Activated naive CD8-positive, alpha-beta T cell treated with anti-CD3 and anti-CD28 coated beads, Interleukin-2, amount 10 ng/mL, durations not matched to agents 7 days and 5 days (primary cell): ENCODE data around the gene C1orf21. TPM values are rescaled to one million over a fixed set of nuclear protein-coding genes. Genes with fewer than 3 reads are reported as not detected.

ENCODE experiments used
- ATAC-seq: fragments of 150-1000 bp; cut with Tn5 transposase; one replicate; pipeline ENCODE4 v1.10.0; 2021; ENCODE audit warnings: low read depth, moderate library complexity
- POLR2A ChIA-PET: fragments of 350-600 bp; sonication (Branson Sonifier 250); formaldehyde crosslinking; loops from one replicate; lab custom pipeline; 2021; ENCODE audit warnings: antibody characterized with exemption; lab: Charles Lee
- DNase-seq: peaks from one replicate; pipeline ENCODE4 v3.0.0; 2021
- H3K27ac Mint-ChIP-seq: one replicate; pipeline ENCODE4 v1.8.0; 2022; ENCODE audit warnings: mild to moderate bottlenecking, mixed read lengths
- H3K27me3 Mint-ChIP-seq: one replicate; pipeline ENCODE4 v1.8.0; 2022; ENCODE audit warnings: mild to moderate bottlenecking, moderate library complexity, mixed read lengths
- H3K36me3 Mint-ChIP-seq: one replicate; pipeline ENCODE4 v1.8.0; 2021; ENCODE audit warnings: mild to moderate bottlenecking, mixed read lengths
- H3K4me1 Mint-ChIP-seq: one replicate; pipeline ENCODE4 v1.8.0; 2021; ENCODE audit warnings: mixed read lengths
- H3K4me3 Mint-ChIP-seq: one replicate; pipeline ENCODE4 v1.8.0; 2022; ENCODE audit warnings: mild to moderate bottlenecking, moderate library complexity, mixed read lengths
- H3K9me3 Mint-ChIP-seq: one replicate; pipeline ENCODE4 v1.8.0; 2021; ENCODE audit warnings: mixed read lengths
- total RNA-seq, 2 experiments: library from RNA; stranded (reverse); gene quantifications; one replicate each; pipeline ENCODE4 v1.2.3, GENCODE V29; 2021

The C1orf21 gene
- total RNA-seq, 2 experiments from 2014 or later = 9.4 to 12.9 TPM

- Mint-ChIP-seq H3K4me3 (no peak overlapping the region), H3K4me1 (no peaks in the 10 kb centered on the region), H3K36me3 (no peaks in the 10 kb centered on the region), H3K27me3 (no peaks in the 10 kb centered on the region), H3K9me3 (no peaks in the 10 kb centered on the region), H3K27ac (no peak overlapping the region)
- ATAC-seq = no peak
- POLR2A ChIA-PET = no interaction called here
- no peak for DNase-seq
These were observed 130.3 kb downstream of the C1orf21 start for GRCh38 chr1:184517130-184517529.

DNA sequence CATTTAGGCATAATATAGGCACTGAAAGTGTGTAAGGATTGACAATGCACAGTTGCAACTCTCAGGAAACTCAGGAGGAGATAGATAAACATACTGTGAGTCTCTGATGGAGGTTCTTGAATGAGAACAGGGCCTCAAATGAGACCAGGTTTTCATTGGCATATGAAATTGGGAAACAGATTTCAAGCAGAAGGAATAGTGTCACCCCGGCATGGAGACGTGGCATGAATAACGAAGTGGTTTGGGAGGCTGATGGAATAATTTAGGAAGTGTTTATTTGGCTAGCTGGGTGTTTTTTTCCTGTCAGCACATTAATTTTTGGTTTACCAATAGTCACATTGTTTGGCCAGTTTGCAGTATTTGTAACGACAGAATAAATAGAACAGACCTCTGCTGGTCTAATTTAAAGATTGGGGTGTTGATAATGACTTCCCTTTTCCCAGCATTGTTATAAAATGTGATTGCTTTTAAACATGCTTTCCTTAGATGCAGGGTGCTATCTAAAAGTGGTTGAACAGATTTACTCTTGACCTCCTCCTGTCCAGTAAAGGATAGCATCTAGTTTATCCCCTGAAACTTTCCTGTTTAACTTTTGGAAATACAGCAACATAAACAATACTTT is 132.0 kb downstream of the C1orf21 start:
- Mint-ChIP-seq H3K27ac (no peak overlapping the region), H3K4me3 (no peak overlapping the region), H3K27me3 (no peaks in the 10 kb centered on the region), H3K4me1 (no peaks in the 10 kb centered on the region), H3K9me3 (no peaks in the 10 kb centered on the region), H3K36me3 (no peaks in the 10 kb centered on the region)
- POLR2A ChIA-PET = no interaction called here
- DNase-seq = no peak
- ATAC-seq = no peak

- H3K36me3 Mint-ChIP-seq = no peaks in the 10 kb centered on the region
- no peaks in the 10 kb centered on the region for H3K4me1 Mint-ChIP-seq
These were observed 133.5 kb downstream of the C1orf21 start for GRCh38 chr1:184520336-184520735.

GRCh38 chr1:184524248-184524647 is 137.4 kb downstream of the C1orf21 start:
- POLR2A ChIA-PET = no interaction called here
- Mint-ChIP-seq H3K9me3 (no peaks in the 10 kb centered on the region), H3K4me1 (no peaks in the 10 kb centered on the region), H3K27ac (no peak overlapping the region), H3K36me3 (no peaks in the 10 kb centered on the region), H3K4me3 (no peak overlapping the region), H3K27me3 (peaks cover 2% of the 10 kb centered on the region)
- no peak for DNase-seq
- ATAC-seq = no peak

More at GRCh38 chr1:184520336-184520735, 133.5 kb downstream of the C1orf21 start:
- POLR2A ChIA-PET = no interaction called here
- DNase-seq = no peak
- Mint-ChIP-seq H3K27ac (no peak overlapping the region), H3K27me3 (peaks cover 1% of the 10 kb centered on the region), H3K4me3 (no peak overlapping the region), H3K9me3 (no peaks in the 10 kb centered on the region)
- no peak for ATAC-seq

GRCh38 chr1:184527402-184527801 is 140.6 kb downstream of the C1orf21 start:
- H3K4me3 Mint-ChIP-seq = no peak overlapping the region
- no peak for ATAC-seq

DNA sequence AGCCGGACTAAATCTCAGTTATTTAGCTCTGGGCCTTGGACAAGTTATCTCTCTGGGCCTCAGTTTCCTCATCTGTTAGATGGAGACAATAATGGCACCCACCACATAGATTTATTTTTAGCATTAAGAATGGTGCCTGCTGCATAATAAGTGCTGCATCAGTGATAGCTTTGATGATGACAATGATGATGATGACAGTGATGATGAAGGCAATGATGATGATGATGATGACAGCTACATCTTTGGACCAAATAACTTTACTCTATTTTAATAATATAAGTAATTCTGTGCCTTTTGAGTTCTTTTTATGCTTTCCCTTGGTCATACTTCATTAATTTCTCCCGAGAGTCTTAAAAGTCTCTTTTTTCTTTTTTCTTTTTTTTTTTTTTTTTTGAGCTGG is 143.4 kb downstream of the C1orf21 start:
- DNase-seq (no peak), ATAC-seq (no peak)
- no peak overlapping the region for H3K27ac Mint-ChIP-seq
- no peaks in the 10 kb centered on the region for H3K4me1 Mint-ChIP-seq
- H3K9me3 Mint-ChIP-seq = no peaks in the 10 kb centered on the region
- POLR2A ChIA-PET = interaction anchor here (0.6 kb wide), 1 partner anchor 353 kb away, joined by 5 read pairs; no protein-coding TSS in a partner anchor
- no peak overlapping the region for H3K4me3 Mint-ChIP-seq
- H3K27me3 Mint-ChIP-seq = peaks cover 8% of the 10 kb centered on the region
- no peaks in the 10 kb centered on the region for H3K36me3 Mint-ChIP-seq

More at GRCh38 chr1:184527402-184527801, 140.6 kb downstream of the C1orf21 start:
- Mint-ChIP-seq H3K27ac (no peak overlapping the region), H3K27me3 (peaks cover 6% of the 10 kb centered on the region), H3K4me1 (no peaks in the 10 kb centered on the region), H3K9me3 (no peaks in the 10 kb centered on the region), H3K36me3 (no peaks in the 10 kb centered on the region)
- POLR2A ChIA-PET = no interaction called here
- DNase-seq = no peak

GRCh38 chr1:184531296-184531695 is 144.5 kb downstream of the C1orf21 start:
- H3K9me3 Mint-ChIP-seq = no peaks in the 10 kb centered on the region
- H3K27ac Mint-ChIP-seq = no peak overlapping the region
- ATAC-seq = no peak
- no peaks in the 10 kb centered on the region for H3K4me1 Mint-ChIP-seq
- H3K27me3 Mint-ChIP-seq = peaks cover 6% of the 10 kb centered on the region
- POLR2A ChIA-PET = no interaction called here
- H3K36me3 Mint-ChIP-seq = no peaks in the 10 kb centered on the region
- DNase-seq = no peak
- no peak overlapping the region for H3K4me3 Mint-ChIP-seq

GRCh38 chr1:184532199-184532598 is 145.4 kb downstream of the C1orf21 start:
- no peaks in the 10 kb centered on the region for H3K4me1 Mint-ChIP-seq
- POLR2A ChIA-PET = no interaction called here
- H3K36me3 Mint-ChIP-seq = no peaks in the 10 kb centered on the region
- H3K9me3 Mint-ChIP-seq = no peaks in the 10 kb centered on the region
- DNase-seq = no peak
- H3K4me3 Mint-ChIP-seq = no peak overlapping the region
- ATAC-seq = no peak
- H3K27me3 Mint-ChIP-seq = peaks cover 6% of the 10 kb centered on the region
- no peak overlapping the region for H3K27ac Mint-ChIP-seq

DNA sequence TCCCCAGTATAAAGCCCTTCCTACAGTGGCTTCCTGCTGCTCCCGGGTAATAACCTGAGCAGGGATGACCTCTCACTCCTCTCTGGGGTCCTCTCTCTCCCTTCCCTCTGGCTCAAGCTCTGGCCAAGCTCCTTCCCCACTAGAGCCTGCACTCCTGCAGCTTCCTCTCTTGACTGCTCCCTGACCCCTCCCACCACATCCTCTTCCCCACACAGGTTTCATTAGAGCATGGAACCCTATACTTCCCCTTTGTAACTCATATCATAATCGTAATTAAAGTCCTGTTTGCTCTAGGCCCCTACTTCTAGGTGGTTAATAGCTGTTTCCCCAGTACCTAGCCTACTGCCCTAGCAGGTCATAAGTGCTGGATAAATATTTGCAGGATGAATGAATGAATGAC is 146.2 kb downstream of the C1orf21 start:
- no peaks in the 10 kb centered on the region for H3K9me3 Mint-ChIP-seq
- no peak overlapping the region for H3K4me3 Mint-ChIP-seq
- H3K36me3 Mint-ChIP-seq = no peaks in the 10 kb centered on the region
- DNase-seq (no peak), ATAC-seq (no peak)
- H3K27ac Mint-ChIP-seq = no peak overlapping the region
- H3K27me3 Mint-ChIP-seq = peaks cover 6% of the 10 kb centered on the region
- H3K4me1 Mint-ChIP-seq = no peaks in the 10 kb centered on the region
- POLR2A ChIA-PET = no interaction called here

DNA sequence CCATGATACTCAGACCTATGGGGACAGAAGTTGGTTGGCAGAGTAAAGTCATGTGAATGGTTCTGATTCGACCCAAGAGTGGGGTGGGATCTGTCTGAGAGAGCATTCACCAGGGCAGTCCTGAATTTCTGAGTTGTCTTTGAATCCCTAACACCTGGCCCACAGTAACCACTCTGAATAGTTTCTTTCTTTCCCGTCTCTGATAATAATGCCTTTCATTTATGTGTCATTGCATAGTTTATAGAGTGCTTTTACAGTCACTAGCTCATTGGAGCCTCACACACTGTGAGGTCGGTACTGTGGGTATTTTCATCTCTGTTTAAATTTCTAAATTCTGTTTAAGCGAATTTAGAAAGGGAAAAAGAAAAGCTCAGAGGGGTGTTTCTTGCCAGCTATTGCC is 147.1 kb downstream of the C1orf21 start:
- Mint-ChIP-seq H3K9me3 (no peaks in the 10 kb centered on the region), H3K36me3 (no peaks in the 10 kb centered on the region), H3K4me1 (no peaks in the 10 kb centered on the region), H3K27me3 (peaks cover 8% of the 10 kb centered on the region), H3K27ac (no peak overlapping the region), H3K4me3 (no peak overlapping the region)
- ATAC-seq (no peak), DNase-seq (no peak)
- POLR2A ChIA-PET = no interaction called here

DNA sequence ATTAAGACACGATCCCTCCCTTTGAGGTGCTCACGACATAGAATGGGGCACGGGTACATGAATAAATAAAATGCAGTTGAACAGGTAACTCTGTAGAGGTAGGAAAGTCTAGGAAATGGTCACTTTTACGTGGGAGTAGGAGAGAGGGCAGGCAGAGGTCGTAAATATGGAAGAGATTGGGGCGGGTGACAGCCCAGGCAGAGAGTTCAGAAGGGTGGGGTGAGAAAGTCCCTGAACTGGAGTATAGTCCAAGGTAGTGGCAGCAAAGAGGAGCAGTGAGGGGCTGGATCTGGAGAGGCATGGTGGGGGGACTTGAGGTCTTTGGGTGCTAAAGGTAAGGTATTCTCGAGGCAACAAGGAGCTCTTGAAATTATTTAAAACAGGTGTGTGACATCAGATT is 147.9 kb downstream of the C1orf21 start:
- Mint-ChIP-seq H3K36me3 (no peaks in the 10 kb centered on the region), H3K9me3 (no peaks in the 10 kb centered on the region), H3K27me3 (peaks cover 8% of the 10 kb centered on the region), H3K4me1 (no peaks in the 10 kb centered on the region), H3K4me3 (no peak overlapping the region), H3K27ac (no peak overlapping the region)
- POLR2A ChIA-PET = no interaction called here
- ATAC-seq (no peak), DNase-seq (no peak)

DNA sequence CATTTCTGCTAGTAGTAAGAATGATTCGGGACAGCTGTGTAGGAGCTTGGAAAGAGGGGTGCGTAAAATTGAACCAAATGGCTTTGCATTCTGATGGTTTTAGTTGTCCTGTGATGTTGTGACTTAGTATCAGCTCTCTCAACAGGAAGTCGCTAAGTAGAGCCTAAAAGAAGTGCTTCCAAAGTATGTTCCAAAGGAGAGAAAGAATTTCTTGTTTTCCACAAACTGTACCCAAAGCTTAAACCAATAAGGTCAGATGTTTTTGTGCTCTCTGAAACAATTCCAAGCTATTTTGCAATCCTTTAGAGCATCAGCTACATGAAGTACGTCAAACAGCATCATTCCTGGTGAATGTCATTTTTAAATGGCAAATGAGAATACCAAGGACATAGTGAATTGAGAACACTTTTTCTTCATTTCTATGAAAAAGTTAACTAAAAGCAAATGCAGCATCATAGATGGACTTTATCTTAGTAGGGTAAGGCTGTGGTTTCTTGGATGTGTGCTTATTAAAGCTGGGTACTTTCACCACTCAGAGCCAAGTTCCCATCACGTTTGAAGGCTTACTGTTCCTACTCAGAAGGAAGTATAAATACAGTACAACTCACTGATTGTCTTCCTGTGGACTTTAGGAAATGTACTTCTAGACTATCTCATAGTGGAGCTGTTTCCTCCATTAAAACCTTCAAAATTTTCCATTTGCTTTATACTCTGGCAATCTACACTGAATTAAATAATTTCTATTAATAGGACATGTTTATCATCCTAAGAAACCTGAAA is 148.6 kb downstream of the C1orf21 start:
- Mint-ChIP-seq H3K27ac (no peak overlapping the region), H3K4me3 (no peak overlapping the region), H3K4me1 (no peaks in the 10 kb centered on the region), H3K27me3 (peaks cover 8% of the 10 kb centered on the region), H3K36me3 (no peaks in the 10 kb centered on the region), H3K9me3 (no peaks in the 10 kb centered on the region)
- no peak for ATAC-seq
- POLR2A ChIA-PET = no interaction called here
- no peak for DNase-seq

GRCh38 chr1:184536246-184536985 is 149.6 kb downstream of the C1orf21 start:
- POLR2A ChIA-PET = no interaction called here

More at GRCh38 chr1:184536246-184536985, 149.6 kb downstream of the C1orf21 start:
- H3K27ac Mint-ChIP-seq = no peak overlapping the region
- ATAC-seq (no peak), DNase-seq (no peak)
- no peaks in the 10 kb centered on the region for H3K36me3 Mint-ChIP-seq
- no peaks in the 10 kb centered on the region for H3K4me1 Mint-ChIP-seq
- H3K4me3 Mint-ChIP-seq = no peak overlapping the region
- no peaks in the 10 kb centered on the region for H3K9me3 Mint-ChIP-seq
- H3K27me3 Mint-ChIP-seq = peaks cover 4% of the 10 kb centered on the region
